ENCODE data around the gene MIEF1.

MIEF1 gene

GRCh38 chr22:39532215-39533073 lies 30.4 kb downstream of the MIEF1 start, which contains the start of gene RPS19BP1:
Gene RPS19BP1 (minus strand): TSS chr22:39532748. CDS start chr22:39532738, 10 bp downstream.
- DNase-seq, result peak; percentile 92 to 96

- DNase-seq, result no peak
Measured at GRCh38 chr22:39534092-39534506, 32.0 kb downstream of the MIEF1 start.

DNA sequence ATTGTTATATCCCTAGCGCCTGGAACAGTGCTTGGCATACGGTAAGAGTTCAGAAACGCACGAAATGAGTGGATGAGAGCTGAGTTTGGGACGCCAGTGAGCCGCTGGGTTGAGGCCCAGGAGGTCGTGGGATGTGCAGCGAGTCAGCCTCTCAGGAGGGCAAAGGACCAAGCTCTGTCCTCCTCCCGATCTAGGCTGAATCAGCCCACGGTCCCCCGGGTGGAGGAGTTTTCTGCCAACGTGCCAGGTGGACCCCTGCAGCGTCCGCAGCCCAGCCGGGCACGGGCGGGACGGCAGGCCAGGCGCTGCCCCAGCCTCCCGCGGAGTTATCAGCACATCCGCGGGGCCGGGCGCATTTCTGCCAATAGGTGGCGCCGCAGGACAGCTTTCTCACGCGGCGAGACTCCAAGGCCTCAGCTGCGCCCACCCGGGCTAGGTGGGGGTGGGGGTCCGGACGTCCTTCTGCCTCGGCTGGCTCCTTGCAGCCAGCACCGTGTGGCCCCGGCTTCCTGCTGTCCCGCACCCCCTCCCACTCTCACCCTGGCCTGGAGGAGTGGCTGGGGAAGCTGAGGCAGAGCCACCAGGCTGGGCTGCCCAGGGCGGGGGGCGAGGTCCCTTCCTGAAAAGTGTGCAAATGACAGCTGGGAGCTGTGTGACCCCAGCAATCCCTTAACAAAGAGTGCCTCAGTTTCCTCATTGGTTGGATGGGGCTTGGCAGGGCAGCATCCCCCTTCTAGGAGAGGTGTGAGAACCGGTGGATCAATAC lies 32.7 kb downstream of the MIEF1 start:
- DNase-seq, result peak; percentile 31 to 84

- DNase-seq, result no peak
Measured at GRCh38 chr22:39535357-39535725, 33.3 kb downstream of the MIEF1 start.

GRCh38 chr22:39535831-39536449 lies 33.9 kb downstream of the MIEF1 start:
- no peak for DNase-seq

GRCh38 chr22:39536711-39537110 lies 34.6 kb downstream of the MIEF1 start:
- DNase-seq, result no peak

DNA sequence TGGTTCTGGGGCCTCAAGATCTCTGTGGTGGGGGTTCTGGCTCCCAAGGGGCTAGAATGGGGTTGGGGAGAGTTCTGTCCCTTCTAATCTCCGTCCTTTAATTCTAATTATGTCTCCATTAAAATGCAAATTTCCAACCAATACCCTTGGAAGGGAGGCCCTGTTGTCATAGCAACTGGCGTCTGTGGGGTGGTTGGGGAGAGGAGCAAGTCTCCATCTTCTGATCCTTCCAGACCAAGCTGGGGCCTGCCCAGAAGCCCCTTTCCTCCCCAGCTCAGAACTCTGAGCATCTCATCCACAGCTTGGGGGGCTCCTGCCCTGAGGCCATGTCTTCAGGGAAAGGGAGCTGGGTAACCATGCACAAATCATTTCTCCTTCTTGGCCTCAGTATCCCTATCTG lies 35.9 kb downstream of the MIEF1 start:
- no peak for DNase-seq

DNA sequence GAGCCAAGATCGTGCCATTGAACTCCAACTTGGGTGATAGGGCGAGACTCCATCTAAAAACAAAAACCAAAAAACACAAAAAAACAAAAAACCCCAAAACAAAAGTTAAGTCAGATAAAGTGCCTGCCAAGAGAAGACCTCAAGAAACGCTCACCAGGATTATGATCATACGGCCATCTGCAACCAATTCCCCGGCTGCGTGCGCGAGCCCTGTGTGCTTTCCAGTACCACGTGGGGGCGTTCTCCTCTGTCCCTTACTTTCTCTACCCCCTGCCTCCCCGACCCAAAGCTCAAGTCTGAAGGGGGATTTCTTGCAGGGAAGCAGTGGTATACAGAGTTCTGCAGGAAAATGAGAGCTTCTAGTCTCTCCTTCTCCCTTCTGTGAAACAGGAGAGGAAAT lies 41.0 kb downstream of the MIEF1 start:
- DNase-seq, result no peak

DNA sequence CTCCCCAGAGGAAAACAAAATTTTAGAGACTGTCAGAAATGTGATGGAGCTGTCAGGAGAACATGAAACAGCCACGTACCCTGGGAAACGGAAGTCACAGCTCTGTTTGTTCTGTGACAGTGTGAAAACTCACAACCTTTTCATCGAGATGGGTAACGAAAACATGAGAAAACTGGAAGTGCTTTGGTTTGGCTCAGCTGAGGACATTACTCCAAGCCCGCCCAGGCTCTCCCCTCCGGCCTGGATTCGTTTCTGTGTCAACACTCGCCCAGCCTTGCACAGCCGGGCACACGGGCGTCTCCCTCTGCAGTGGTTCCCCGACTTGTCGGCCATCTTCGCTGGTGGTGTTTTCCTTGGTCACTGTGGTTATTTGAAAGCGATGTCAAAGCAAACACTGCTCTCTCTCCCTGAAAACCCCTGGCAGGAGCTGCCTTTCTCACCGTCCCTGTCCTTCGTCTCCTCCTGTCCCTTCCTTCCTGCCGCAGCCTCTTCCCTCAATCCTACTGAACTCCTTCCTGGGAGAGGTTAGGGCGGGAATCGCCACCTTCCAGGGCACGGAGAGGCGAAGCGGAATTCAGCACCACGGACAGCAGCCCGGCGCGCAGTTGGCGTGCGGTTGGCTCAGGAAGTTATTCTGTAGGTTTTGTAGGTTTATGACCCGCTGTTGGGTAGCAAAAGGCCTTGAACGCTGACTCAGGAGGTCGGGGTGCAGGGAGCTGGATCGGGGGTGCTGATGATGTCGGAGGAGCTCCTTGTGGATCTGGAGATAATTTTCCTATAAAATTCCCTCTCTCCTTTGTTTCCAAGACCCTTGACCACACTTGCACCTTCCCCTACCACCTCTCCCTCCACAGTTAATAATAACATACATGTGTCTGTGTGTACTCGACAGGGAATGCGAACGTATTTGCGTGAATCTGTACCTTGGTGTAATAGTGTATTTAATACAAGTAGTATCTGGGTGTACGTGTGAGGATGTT lies 43.6 kb downstream of the MIEF1 start:
- peak in 1 of 2 donors; percentile 50 for DNase-seq

- no peak for DNase-seq
Measured at GRCh38 chr22:39546889-39547586, 44.9 kb downstream of the MIEF1 start.

GRCh38 chr22:39547587-39547947 lies 45.5 kb downstream of the MIEF1 start:
- no peak for DNase-seq

- no peak for DNase-seq
Measured at GRCh38 chr22:39553429-39553828, 51.3 kb downstream of the MIEF1 start.

GRCh38 chr22:39554151-39554550 lies 52.1 kb downstream of the MIEF1 start:
- no peak for DNase-seq

DNA sequence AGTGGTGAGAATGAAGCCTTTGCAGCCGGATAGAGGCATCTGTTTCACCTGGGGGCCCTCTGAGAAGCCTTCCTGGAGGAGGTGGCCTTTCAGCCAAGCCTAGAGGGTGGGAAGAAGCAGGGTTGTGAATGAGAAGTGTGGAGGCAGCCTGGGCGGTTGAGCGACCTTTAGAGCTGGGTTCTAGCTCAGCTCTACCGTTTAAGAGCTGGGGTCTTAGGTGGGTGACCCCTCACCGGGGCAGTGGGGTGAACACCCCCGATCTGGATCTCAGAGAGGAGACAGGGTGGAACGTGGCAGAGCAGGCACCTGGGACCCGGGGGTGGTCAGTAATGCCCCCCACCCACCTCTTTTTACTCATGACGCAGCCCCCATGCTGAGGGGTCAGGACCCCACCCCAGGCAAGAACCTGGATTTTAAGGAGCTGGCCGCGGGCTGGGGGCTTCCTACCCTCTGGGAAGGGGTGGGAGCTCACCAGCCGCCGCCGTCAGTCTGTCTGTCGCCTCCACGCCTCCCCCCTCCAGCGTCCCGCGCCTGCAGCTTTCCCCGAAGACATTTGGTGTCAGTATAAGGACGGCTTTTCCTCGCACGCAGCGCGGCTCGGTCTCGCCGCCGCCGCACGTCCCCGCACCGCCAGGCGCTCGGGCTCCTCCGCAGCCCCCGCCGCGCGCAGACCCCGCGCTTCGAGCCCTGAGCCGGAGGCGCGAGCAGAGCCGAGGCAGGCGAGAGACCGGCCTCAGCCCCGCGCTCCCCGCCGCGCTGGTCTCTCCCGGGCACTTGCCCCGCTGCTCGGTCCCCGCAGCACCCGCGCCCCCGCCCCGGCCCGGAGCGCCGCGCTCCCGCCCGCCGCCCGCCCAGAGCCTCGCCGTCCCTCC lies 55.1 kb downstream of the MIEF1 start:
- DNase-seq, result no peak

DNA sequence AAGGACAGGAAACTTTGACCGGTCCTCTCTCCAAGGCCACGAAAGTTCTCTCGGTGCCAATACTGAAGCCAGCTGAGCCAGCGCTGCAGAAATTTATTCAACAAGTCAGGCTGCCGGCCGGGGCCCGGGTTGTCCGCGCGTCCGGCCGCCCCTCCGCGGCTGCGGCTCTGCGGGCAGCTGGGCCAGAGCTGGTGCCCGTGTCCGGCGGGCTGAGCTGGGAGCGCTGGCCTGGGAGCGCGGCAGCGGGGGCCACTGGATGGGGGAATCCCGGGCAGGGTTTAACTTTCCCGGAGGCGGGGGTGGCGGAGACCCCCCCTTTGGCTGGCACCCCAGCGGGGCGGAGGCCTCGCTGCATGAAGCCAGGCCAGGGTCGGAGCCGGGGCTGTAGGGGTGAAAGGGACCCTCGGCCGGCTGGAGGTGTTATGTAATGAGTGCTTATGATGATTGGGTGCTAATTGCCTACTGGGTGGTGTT lies 56.2 kb downstream of the MIEF1 start:
- DNase-seq, result no peak

DNA sequence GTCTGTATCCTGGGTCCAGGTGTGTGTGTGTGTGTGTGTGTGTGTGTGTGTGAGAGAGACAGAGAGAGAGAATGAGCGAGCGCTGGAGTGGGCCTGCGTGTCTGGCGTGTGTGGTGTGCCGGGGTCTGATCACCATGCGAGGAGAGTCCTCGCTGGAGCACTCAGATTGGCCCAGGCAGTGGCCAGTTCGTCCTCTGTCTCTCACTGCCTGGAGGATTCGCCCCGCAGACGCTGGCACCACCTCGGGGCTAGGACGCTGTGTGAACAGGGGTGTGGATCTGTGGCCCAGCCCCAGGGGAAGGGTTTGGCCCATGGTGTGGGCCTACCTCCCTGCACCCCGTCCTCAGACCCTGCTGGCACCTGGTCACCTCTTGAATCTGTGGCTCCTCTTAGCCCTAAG lies 56.9 kb downstream of the MIEF1 start:
- no peak for DNase-seq

DNA sequence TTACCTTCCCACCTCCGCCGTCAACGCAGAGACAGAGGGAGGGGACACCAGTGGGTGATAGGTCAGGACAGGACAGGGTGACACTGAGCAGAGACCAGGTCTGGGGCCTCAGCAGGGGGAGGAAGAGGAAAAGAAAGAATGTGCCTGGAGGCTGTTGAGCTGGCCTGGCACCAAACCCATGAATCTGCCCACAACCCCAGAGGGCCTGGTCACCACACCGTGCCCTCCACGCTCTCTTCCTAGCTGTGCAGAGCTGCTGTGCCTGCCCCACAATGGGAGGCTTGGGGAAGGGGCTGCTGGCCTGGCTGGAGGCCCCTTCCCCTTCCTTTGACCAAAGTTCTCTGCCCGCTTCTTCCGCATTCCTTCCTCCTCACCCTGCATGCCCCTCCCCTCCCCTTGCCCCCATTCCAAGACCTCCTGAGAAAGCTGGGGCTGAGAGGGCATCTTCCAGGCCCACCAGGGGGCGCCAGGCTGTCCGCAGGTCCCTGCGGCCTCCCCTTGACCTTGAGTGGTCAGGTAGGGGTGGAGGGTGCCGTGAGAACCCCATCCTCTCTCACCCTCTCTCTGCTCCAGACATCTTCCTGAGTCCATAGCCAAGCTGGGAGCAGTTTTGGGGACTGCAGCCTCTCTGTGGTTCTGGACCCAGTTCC lies 57.5 kb downstream of the MIEF1 start:
- DNase-seq, result no peak

DNA sequence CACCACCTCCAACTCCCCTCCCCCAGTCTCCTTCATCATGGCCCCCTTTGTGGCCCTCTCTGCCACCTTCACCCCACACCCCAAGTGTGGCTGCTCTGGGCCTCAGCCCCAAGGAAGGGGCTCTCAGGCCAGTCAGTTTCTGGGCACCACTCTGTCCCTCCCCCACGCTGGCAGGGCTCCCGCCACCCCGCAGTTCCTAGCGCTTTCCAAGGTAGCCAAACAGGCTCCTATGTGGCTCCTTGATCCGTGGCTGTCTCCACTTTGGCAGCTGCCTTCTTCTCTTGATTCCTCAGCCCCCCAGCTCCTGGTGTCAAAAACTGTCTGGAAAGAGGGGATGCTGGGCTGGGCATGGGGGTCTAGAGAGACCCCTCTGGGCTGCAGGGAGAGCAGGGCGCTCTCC lies 58.0 kb downstream of the MIEF1 start:
- no peak for DNase-seq

- DNase-seq, result no peak
Measured at GRCh38 chr22:39562839-39563489, 60.9 kb downstream of the MIEF1 start.

All from inflammatory macrophage treated with lipopolysaccharide for 1 hour (primary cell).